ENCODE results near the gene TTLL10.

The TTLL10 gene

DNA sequence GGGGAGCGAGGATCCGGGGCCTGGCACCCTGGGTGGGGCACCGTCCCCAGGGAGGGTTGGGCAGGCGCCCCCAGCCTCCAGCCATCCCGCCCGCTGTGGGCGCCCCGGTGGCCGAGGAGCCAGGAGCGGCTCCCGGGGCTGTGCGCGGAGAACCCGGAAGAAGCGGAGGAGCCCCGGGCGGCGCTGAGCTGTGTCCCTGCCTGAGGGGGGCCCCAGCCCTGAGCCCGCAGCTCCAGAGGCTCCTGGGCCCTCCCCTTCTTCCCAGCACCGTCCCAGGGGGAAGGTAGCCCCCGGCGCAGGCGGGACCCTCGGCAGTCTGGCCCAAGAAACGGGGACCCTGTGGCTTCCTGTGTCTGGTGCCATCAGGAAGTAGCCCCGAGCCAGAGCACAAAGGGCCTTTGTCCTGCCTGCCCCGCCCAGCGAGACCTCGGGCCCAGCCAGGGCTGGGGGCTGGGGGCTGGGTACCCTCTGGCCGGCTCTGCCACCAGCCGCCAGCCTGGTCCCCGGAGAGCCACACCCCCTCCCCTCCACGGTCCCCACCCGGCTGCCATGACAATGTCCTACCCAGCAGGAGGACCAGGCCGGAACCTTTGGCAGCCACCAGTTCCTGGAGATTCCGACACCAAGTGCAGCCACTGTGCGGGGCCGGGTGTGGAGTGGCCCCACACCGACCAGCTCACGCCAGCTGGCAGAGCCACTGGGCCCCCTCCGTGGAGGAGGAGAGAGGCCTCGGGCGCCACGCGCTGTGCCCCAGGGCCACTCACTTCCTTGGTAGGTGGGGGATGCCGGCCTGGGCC, 15.6 kb upstream of the TTLL10 start:
- DNase-seq (ENCODE audit: low spot score), result peak; percentile 89

DNA sequence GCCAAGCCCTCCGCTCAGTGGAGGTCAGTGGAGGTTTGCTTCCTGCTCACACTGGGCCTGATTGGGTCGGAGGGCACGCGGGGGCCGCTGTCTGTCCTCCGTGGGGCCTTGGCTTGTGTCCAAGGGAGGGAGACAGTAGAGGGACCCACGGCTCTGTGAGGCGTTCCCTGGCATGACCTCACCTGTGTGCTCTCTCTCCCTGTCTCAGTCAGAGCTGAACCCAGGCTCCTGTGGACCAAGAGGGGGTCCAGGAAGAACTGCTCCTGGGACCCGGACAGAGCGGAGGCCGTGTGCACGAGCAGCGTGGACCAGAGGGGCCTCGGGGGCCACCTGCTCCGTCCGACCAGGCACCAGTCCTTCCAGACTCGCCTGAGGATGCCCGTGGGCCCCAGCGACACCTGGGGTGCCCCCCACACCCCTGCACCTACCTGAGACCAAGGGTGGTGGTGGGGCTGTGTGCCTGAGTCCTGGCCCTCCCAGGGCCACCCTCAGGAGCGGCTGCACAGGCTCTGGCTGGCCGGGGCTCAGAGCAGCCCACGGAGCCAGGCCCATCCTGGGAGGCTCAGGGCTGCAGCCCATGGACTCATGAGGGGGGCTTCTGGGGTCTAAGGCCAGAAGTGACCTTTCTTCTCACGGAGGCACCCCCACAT, 13.3 kb upstream of the TTLL10 start:
- no peak for DNase-seq (ENCODE audit: low spot score)

DNA sequence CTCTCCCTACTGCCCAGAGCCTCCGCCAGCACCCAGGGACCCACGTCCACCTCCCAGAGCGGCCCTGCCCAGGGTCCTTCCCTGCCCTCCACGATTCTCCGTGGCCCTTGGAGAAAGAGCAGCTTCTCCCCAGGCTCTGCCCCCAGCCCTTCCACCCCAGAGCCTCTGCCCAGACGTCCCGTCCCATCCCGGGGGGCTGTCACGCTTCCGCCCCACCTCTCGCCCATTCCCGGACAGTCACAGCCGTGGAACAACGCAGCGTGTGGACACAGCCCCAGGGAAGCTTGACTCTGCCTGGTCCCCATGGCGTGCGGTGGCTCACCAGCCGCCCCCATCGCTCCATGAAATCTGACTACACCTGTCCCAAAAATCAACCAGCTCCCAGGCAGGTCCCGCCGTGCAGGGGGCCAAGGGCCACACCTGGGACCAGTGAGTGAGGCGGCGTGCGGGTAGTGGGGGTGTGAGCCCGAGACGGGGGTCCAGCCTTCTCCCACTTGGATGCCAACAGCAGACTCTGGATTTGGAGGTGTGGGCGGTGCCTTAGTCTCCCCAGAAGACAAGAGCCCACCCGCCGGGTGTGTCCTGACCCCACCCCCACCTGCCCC, 12.5 kb upstream of the TTLL10 start:
- DNase-seq (ENCODE audit: low spot score), result no peak

DNA sequence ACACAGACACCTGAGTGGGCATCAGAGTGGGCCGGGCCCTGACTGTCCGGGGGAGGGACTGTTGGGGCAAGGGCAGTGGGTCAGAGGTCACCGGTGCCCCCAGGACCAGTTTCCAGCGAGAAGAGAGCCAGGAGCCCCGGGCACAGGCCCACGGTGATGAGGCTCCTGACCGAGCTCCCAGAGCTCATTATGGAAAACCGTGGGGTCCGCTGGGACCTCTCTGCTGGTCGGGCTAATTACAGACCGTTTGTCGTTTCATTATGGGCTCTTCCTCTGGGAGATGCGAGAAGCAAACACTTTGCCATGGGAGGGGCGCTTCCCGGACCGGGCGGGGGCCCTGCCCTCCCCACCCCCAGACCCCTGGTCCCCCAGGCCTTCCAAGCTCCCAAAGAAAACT, 12.0 kb upstream of the TTLL10 start:
- no peak for DNase-seq (ENCODE audit: low spot score)

DNA sequence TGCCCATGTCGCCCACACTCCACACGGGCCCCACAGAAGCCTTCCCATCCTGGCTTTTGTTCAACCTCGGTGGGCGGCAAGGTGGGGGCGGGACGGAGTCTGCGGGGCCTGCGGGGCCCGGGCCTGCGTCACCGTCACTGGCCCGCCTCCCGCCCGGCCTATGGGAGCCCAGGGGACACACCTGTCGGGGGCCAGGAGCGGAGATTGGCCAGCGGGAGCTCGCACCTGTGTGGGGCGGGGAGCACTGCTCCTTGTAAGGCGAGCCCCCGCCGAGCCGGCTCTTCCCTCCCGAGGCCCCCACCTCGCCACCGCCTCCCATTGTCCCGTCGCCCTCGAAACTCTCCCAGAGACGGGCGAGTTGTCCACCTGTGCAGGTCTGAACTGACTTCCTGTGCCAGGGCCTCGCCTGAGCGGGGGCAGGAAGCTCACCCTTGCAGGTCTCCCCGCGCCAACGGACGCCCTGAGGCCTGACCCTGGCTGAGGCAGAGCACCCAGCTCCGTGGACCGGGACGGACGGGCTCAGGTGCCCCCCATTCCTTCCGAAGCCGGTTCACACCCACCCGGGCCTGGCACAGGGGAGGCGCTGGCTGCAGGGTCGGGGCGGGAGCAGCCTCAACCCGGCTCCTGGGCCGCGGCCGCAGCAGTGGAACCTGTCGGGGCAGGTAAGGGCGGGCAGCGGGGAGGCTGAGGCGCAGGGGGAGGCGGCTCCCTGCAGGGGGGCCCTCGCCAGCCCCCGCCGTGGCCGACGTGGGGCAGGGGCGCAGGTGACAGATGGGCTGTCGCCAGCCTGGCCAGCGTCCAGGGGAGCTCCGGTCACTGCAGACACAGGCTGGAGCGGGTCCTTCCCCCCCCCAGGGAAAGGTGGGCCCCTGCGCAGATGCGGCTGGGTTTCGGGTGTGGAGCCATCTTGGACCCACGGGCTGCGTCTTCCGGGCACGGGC, 10.8 kb upstream of the TTLL10 start:
- no peak for DNase-seq (ENCODE audit: low spot score)

DNA sequence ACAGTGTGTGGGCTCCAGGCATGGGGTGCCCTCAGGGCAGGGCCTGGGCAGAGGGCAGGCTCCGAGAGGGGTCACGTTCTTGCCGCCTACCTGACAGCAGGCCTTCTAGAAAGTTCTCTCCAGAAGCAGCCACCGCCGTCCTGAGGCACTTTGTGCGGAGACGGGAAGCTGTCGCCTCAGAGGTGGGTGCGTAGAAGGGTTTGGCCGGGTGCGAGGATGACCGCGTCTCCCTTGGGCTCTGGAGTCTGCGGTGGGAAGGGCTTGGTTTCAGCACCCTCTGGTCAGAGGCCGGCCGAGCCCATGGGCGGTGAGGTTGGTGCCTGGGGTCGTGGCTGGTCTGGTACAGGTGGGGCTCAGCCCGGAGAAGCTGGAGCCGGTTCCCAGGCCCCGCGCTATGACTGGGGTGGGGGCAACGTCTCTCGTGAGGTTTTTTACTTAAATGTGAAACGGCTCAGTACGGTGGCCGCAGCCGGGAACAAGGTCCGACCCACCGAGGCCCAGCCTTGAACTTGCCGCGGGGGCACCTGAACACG, 10.1 kb upstream of the TTLL10 start:
- DNase-seq (ENCODE audit: low spot score), result no peak

DNA sequence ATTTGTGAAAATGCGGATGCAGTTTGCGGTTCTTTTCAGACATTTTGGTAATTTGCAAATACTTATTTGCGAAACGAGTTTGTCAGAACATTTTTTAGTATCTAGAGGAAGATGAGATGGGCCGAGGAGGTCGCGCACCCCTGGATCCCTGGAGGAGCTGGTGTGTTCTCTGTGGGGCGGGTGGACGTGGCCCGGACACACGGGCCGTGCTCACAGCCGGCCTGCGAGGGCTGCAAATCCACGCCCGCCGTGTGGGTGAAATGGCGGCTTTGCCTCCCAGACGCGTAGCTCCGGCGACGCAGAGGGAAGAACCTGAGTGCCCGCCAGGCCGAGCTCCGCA, 9.3 kb upstream of the TTLL10 start:
- no peak for DNase-seq (ENCODE audit: low spot score)

DNA sequence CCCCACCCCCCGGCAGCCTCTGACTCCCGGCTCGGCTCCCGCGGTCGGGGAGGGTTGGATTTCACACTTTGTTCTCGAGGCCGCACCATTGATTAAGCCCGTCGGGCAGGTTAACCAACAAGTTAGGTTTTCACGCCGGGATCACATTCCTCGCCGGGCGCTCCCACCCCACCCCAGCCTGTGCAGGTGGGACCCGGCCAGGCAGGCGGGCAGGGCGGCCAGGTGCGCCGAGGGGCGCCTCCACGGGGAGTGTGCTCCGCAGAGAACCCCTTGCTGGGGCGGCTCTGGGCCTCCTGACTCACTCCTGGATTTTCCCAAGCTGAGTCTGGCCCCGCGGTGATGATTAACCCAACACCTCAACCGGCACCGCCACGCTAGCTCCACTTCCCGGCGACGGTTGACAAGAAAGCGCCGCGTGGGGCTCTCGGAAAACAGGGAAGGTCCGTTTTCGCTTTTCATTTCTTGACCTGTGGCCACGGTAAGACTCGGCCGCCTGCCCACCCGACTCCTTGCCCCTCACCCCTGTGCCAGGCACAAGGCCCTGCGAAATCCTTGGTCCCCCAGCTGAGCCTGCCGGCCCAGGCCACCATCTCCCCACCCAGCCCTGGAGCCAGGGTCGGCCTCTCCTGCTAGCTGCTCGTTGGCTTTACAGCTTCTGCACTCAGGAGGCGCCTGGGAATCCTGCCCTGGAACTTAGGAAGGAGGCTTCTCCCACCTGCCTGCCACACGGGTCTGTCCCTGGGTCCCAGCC, 8.8 kb upstream of the TTLL10 start:
- no peak for DNase-seq (ENCODE audit: low spot score)

DNA sequence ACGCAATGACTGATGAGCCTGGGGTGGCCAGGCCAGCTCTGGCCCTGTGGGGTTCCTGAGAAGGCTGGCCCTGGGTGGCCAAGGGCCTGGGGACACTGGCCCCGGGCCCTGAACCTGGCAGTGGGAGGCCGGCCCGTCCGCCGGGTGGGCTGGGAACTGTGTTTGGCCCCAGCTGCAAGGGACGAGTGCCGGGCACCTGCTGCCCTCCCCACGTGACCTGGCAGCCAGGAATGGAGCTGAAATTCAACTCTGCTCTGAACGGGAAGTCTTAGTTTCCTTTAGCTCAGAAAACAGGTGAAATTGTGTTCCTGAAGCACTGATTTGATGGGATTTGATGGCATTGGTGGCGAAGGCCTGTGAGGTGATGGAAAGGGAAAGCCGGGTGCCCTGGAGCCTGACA, 8.2 kb upstream of the TTLL10 start:
- no peak for DNase-seq (ENCODE audit: low spot score)

DNA sequence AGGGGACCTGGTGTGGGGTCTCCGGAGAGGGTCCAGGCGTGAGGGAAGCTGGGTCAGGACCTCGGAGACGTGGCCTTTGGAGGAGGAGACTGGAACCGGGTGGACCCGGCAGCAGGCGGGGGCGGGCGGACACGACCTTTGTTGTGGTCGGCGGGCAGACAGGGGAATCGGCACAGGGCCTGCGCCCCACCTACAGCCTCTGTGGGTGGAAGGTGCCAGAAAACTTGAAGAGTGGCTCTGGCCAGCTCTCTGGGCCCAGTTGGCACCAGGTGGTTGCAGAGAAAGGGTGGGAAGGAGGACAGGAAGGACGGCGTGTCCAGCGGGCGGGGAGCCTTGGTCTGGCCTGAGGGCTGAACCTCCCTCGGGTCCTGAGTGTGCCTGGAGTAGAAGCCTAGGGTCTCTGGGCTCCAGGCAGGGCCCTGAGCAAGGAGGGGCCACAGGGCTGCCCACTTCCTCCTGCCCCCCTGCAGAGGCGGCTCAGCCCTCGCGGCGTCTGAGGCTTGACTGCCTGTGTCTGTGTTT, 7.7 kb upstream of the TTLL10 start:
- DNase-seq (ENCODE audit: low spot score), result no peak

DNA sequence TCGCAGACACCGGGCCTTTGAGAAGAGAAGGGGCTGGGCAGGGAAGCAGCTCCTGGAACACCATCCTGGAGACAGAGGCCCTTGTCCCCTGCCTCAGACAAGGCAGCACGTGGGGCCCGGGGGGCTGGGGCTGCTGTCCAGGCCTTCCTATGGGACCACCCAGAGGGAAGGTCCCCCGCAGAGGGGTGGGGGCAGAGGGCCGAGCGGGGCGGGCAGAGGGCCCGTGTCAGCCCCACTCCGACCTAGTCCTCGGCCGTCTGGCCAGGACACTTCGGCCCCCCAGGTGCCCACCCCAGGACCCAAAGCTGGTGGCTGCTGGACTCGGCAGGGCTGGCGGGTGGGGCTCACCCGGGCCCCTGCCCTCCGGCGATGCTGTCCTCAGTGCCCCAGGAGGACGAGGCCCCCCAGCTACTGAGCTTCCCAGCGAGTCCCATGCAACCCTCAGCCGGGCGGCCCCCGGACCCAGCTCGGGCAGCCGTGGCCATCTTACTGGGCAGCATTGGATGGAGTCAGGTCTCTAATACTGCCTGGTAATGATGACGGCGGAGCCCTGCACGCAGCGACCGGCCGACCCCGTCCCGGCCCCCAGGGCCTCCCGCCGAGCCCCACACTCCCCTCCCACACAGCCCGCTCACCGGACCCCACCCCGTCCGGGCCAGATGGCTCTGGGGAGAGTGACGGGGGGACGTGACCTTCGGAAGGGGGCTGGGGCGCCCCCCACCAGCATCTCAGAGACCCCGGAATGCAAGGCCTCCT, 6.9 kb upstream of the TTLL10 start:
- DNase-seq (ENCODE audit: low spot score), result no peak

DNA sequence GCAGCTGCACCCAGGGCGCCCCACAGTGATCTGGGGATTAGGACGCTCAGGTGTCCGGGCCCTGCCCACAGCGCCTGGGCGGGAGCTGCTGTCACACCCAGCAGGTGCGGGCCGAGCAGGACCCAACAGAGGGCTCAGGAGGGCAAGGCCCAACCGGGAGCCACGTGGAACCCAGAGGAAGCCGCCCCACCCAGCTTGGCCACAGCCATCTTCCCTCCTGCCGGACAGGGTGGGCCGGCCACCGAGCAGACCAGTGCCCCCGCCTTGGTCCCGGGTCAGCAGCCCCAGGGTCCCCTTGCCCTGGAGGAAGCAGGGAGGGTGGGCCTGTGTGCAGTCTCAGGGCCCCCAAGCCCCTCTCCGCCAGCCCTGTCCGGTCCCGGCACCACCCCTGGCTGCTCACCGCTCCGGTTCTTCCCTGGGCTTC, 6.3 kb upstream of the TTLL10 start:
- DNase-seq (ENCODE audit: low spot score), result no peak

DNA sequence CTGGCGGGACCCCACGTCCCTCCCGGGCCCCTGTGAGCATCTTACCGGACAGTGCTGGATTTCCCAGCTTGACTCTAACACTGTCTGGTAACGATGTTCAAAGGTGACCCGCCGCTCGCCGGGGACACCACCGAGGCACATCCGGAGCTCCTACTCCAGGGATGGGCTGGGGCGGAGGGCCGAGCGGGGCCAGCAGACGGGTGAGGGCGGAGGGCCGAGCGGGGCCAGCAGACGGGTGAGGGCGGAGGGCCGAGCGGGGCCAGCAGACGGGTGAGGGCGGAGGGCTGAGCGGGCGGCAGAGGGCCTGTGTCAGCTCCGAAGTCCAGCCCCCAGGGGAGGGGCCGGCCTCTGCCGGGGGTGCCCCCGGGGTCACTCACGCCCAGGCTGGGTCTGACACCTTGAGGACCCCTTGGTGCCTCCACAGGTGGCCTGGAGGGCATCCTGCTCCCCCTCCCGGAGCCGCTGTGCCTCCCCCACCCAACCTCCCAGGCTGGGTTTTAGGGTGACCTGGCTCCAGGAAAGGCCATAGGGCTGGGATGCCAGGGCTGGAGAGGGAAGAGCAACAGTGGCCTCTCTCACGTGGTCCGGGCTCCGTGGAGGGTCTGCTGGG, 5.7 kb upstream of the TTLL10 start:
- DNase-seq (ENCODE audit: low spot score), result no peak

DNA sequence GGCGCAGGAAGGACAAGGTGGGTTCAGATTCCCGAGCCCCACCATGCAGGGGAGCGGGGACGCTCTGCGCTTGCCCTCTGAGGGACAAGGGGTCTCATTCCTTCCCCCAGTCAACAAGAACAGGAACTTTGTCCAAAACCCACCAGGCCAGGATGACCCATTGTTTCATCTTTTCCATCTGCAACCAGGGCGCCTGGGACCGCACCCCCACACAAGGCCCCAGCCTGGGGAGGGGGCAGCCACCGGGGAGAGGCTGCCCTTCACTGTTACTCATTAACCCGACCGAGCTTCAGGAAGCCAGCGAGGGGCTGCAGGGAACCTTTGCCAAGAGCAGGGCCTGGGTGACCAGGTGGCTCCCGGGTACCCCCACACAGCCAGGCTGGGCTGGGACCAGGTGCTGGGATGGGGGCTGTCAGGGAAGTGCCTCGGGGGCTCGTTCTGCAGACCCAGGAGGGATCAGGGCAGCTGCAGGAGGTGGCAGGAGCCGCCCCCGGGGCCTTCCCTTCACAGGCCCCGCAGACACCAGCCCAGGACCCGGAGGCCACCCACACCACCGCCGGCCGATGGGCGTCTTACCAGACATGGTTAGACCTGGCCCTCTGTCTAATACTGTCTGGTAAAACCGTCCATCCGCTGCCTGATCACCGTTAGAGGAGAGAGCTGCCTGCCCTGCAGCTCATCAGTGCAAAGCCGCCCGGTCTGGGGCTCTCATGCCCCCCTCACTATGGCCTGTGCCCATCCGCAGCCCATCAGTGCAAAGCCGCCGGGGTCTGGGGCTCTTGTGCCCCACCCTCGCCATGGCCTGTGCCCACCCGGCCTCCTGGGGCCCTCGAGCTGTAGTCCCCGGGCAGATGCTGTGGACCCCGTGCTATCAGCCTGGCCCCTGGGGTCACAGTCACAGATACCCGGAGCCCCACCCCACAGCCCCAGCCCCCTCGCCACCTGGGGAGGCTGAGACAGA, 4.9 kb upstream of the TTLL10 start:
- no peak for DNase-seq (ENCODE audit: low spot score)

DNA sequence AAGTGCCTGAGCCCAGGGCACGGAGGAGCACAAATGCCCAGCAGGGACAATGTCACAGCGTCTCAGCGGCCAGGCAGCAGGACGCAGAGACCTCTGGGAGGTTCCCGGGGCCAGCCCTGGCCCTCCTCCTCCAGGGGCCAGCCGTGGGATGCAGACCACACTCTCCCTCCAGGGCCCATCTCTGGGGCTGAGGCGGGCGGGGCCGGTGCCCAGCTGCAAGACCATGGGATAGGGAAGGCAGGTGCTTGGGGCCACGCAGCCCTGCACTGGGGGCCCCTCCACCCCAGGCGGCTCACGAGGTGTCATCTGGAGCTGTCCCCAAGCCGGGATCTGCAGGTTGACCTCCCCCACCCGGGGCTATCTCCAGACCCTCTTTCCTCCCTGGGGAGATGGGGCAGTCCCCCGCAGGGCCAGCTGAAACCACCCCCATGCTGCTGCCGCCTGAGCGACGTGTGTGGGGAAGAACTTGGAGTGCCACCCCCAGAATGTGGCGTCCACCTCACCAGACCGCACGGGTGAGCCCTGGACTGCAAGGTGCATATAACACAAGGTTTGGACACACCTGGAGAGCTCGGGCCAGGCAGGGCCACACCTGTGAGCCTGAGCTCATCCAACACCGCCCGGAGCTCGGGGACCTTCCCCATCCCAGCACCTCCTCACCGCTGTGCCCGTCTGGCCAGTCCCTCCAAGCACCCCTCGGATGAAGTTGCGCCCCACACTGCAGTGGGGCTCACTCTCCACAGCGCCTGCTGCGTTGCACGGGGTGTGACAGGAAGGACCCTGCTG, 4.1 kb upstream of the TTLL10 start:
- no peak for DNase-seq (ENCODE audit: low spot score)

DNA sequence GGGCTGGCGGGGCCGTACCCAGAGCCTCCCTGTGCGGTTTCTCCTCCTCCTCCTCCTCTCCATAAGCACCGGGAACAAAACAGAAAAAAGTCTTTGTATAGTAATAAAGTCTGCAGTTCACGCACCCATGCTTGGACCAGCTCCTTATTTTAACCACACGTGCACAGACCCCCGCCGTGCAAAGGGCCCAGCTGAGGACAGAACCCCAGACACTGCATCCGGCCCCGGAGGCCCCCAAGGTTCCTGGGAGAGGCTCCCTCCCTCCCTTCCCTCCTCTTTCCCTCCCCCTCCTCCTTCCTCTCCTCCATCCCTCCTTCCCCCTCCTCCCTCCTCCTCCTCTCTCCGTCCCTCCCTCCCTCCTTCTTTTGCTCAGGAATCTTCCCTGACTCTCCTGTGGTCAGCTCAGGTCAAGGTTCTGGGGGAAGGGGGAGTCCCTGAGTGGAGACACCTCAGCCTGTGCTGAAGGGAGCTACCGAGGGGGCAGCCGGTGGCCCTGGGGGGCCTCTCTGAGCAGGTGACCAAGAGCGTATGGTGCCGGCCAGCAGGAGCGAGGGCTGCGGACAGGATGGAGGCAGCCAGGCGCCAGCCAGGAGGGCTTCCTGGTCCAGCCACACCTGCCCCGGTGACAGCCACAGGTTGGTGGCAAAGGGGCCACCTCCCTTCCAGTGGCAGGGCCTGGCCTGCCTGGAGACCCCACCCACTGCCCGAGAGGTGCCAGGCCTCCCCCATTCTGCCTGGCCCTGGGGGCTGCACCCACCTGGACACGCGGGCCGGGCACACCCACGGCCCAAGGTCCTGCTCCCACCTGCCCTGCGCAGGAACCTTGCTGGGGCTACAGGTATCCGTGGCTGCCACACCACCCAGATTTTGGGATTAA, 3.2 kb upstream of the TTLL10 start:
- DNase-seq (ENCODE audit: low spot score), result no peak

DNA sequence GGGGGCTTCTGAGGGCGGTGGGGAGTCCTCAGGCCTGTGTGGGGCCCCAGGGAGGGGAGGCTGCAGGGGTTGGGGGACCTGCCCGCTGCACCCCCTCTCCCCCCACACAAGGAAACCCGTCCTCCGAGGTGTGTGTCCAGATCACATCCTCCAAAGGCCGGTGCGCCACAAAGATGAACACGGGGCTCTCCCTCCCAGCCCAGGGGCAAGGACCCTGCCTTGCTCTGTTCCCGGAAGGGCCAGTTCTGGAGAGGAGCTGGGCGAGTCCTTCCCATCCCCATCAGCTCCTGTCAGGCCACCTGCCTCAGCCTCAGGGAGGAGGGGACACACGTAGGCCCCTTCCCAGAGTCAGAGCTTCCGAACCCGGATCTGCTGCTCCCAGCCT, 2.5 kb upstream of the TTLL10 start:
- DNase-seq (ENCODE audit: low spot score), result no peak

Measured in HuH-7 (cell line).